Endothelial cell of umbilical vein (primary cell): ENCODE results near the gene HOXC9.

ENCODE experiments used
- CTCF ChIP-seq, 2 donors: IDR thresholded peaks; 1 replicate in 1 of 2; 2 replicates in 1 of 2; pipeline ENCODE4 v1.5.1; 2011; ENCODE audit warnings: low read length in 2 of 2, mild to moderate bottlenecking in 2 of 2, moderate library complexity in 2 of 2, control low read depth in 1 of 2, inconsistent platforms in 1 of 2, low read depth in 1 of 2; ENCODE audit not compliant: insufficient read depth in 1 of 2; ENCODE audit errors: extremely low read depth in 1 of 2
- EZH2 ChIP-seq: IDR thresholded peaks from 2 replicates; pipeline ENCODE4 v1.6.1; 2012; ENCODE audit warnings: borderline replicate concordance, low read depth, mild to moderate bottlenecking, moderate library complexity, low read length, inconsistent platforms; ENCODE audit not compliant: severe bottlenecking
- JUN ChIP-seq: IDR thresholded peaks from 2 replicates; pipeline ENCODE4 v1.6.1; 2011; ENCODE audit warnings: borderline replicate concordance, low read depth; ENCODE audit not compliant: insufficient read length, insufficient read depth
- MAX ChIP-seq: IDR thresholded peaks from 2 replicates; pipeline ENCODE4 v1.6.1; 2011; ENCODE audit not compliant: insufficient read depth, insufficient read length

- TF ChIP-seq CTCF (IDR thresholded peaks at IDR 0.05; ENCODE audit: extremely low read depth in 1 of 2, insufficient read depth in 1 of 2, low read depth in 1 of 2, low read length in 2 of 2) (no peak), EZH2 (no peak), MAX (no peak), JUN (no peak)
Observed at GRCh38 chr12:53968214-53969127, 31.5 kb upstream of the HOXC9 start.
